ENCODE results near the gene CADPS.

The CADPS gene

GRCh38 chr3:62761711-62762110 lies 113.5 kb downstream of the CADPS start:
- intact Hi-C loops (cut with DNase I): no loop called here
- no peak for DNase-seq

GRCh38 chr3:62761311-62761710 lies 113.9 kb downstream of the CADPS start:
- intact Hi-C loops (cut with DNase I): no loop called here
- DNase-seq: no peak

GRCh38 chr3:62758296-62759066 lies 116.7 kb downstream of the CADPS start:
- intact Hi-C loops (cut with DNase I): no loop called here
- DNase-seq: no peak

- DNase-seq: no peak
Observed at GRCh38 chr3:62757045-62757444, 118.2 kb downstream of the CADPS start.

GRCh38 chr3:62755285-62755684 lies 119.9 kb downstream of the CADPS start:
- no peak for DNase-seq

More at GRCh38 chr3:62757045-62757444, 118.2 kb downstream of the CADPS start:
- intact Hi-C loops (cut with DNase I): no loop called here

GRCh38 chr3:62749657-62750056 lies 125.6 kb downstream of the CADPS start:
- intact Hi-C loops (cut with DNase I): no loop called here
- no peak for DNase-seq

More at GRCh38 chr3:62755285-62755684, 119.9 kb downstream of the CADPS start:
- intact Hi-C loops (cut with DNase I): no loop called here

GRCh38 chr3:62749130-62749529 lies 126.1 kb downstream of the CADPS start:
- intact Hi-C loops (cut with DNase I): no loop called here
- no peak for DNase-seq

GRCh38 chr3:62737449-62737848 lies 137.8 kb downstream of the CADPS start:
- DNase-seq: no peak
- intact Hi-C loops (cut with DNase I): no loop called here

GRCh38 chr3:62735510-62735909 lies 139.7 kb downstream of the CADPS start:
- DNase-seq: no peak
- intact Hi-C loops (cut with DNase I): no loop called here

- intact Hi-C loops (cut with DNase I): no loop called here
- DNase-seq: no peak
Observed at GRCh38 chr3:62732183-62732904, 142.9 kb downstream of the CADPS start.

GRCh38 chr3:62727981-62728380 lies 147.2 kb downstream of the CADPS start:
- DNase-seq: no peak
- intact Hi-C loops (cut with DNase I): no loop called here

- DNase-seq: no peak
- intact Hi-C loops (cut with DNase I): no loop called here
Observed at GRCh38 chr3:62727536-62727935, 147.7 kb downstream of the CADPS start.

GRCh38 chr3:62724503-62724902 lies 150.7 kb downstream of the CADPS start:
- intact Hi-C loops (cut with DNase I): no loop called here
- no peak for DNase-seq

- DNase-seq: no peak
Observed at GRCh38 chr3:62723914-62724217, 151.3 kb downstream of the CADPS start.

GRCh38 chr3:62723166-62723913 lies 151.9 kb downstream of the CADPS start:
- peak in 29 of 42 donors; percentile 2 to 57 (median 20) for DNase-seq
- intact Hi-C loops (cut with DNase I): no loop called here

More at GRCh38 chr3:62723914-62724217, 151.3 kb downstream of the CADPS start:
- intact Hi-C loops (cut with DNase I): no loop called here

GRCh38 chr3:62722344-62722743 lies 152.9 kb downstream of the CADPS start:
- intact Hi-C loops (cut with DNase I): no loop called here

GRCh38 chr3:62718515-62719320 lies 156.5 kb downstream of the CADPS start:
- intact Hi-C loops (cut with DNase I): no loop called here
- peak in 35 of 42 donors; percentile 3 to 71 (median 34) for DNase-seq

More at GRCh38 chr3:62722344-62722743, 152.9 kb downstream of the CADPS start:
- DNase-seq: no peak

GRCh38 chr3:62718011-62718410 lies 157.2 kb downstream of the CADPS start:
- DNase-seq: no peak
- intact Hi-C loops (cut with DNase I): no loop called here

- intact Hi-C loops (cut with DNase I): no loop called here
- no peak for DNase-seq
Observed at GRCh38 chr3:62712746-62713145, 162.5 kb downstream of the CADPS start.
